Smooth muscle cell (in vitro differentiated cells): ENCODE measurements around the gene AIFM2. TPM values are rescaled to one million over a fixed set of nuclear protein-coding genes. Genes with fewer than 3 reads are reported as not detected.

ENCODE experiments used
- DNase-seq: peaks from one replicate; lab custom pipeline; 2025; ENCODE audit not compliant: unreplicated experiment; lab: John Stamatoyannopoulos, UW
- H2AFZ ChIP-seq: fragments of 200-600 bp; sonication (generic); 2 replicates; pipeline ENCODE4 v1.6.0; 2016; ENCODE audit warnings: antibody characterized with exemption, low read depth, mild to moderate bottlenecking
- H3F3A ChIP-seq: fragments of 200-600 bp; sonication (generic); 2 replicates; pipeline ENCODE4 v1.6.0; 2017; ENCODE audit warnings: antibody characterized with exemption, low read depth
- H3K27ac ChIP-seq: fragments of 200-600 bp; sonication (generic); 2 replicates; pipeline ENCODE4 v1.5.1; 2016; ENCODE audit warnings: low read depth, mild to moderate bottlenecking
- H3K27me3 ChIP-seq: fragments of 200-600 bp; sonication (generic); 2 replicates; pipeline ENCODE4 v1.6.1; 2016; ENCODE audit warnings: low read depth, mild to moderate bottlenecking
- H3K36me3 ChIP-seq: fragments of 200-600 bp; sonication (generic); 2 replicates; pipeline ENCODE4 v1.5.1; 2016; ENCODE audit warnings: low read depth
- H3K4me1 ChIP-seq: fragments of 200-600 bp; sonication (generic); 2 replicates; pipeline ENCODE4 v1.5.1; 2016; ENCODE audit warnings: low read depth
- H3K4me2 ChIP-seq: fragments of 200-600 bp; sonication (generic); 2 replicates; pipeline ENCODE4 v1.6.0; 2016; ENCODE audit warnings: mild to moderate bottlenecking
- H3K4me3 ChIP-seq: fragments of 200-600 bp; sonication (generic); 2 replicates; pipeline ENCODE4 v1.5.1; 2016; ENCODE audit warnings: mild to moderate bottlenecking
- H3K79me2 ChIP-seq: fragments of 200-600 bp; sonication (generic); 2 replicates; pipeline ENCODE4 v1.6.0; 2016; ENCODE audit warnings: low read depth, mild to moderate bottlenecking
- H3K9ac ChIP-seq: fragments of 200-600 bp; sonication (generic); 2 replicates; pipeline ENCODE4 v1.6.0; 2016; ENCODE audit warnings: low read depth
- H3K9me3 ChIP-seq: fragments of 200-600 bp; sonication (generic); replicated peaks from 2 replicates; pipeline ENCODE4 v1.5.1; 2016; ENCODE audit warnings: low read depth
- H4K20me1 ChIP-seq: fragments of 200-600 bp; sonication (generic); 2 replicates; pipeline ENCODE4 v1.6.0; 2016; ENCODE audit warnings: low read depth
- WGBS: methylation state at CpG from one replicate; pipeline ENCODE4 v1.1.7; 2016; ENCODE audit warnings: low lambda C conversion rate; 5-methylcytosine and 5-hydroxymethylcytosine counted together
- polyA plus RNA-seq: library from polyadenylated mRNA; unstranded; fragments of >200 nt; fragmentation: Nextera tagmentation; extraction: Ambion mirVana; gene quantifications from 2 replicates; pipeline ENCODE4 v1.2.1, GENCODE V29; 2016
- total RNA-seq: library from RNA; depleted of rRNA; stranded (reverse); fragments of >200 nt; gene quantifications from 2 replicates; pipeline ENCODE4 v1.2.3, GENCODE V29; 2014
- TF ChIP-seq, protein P1 (sequence below): fragments of 200-600 bp; sonication (generic); IDR thresholded peaks from 2 replicates; pipeline ENCODE4 v1.5.1; 2017; ENCODE audit warnings: borderline replicate concordance, mild to moderate bottlenecking, antibody characterized with exemption; ENCODE audit not compliant: insufficient read depth, poor library complexity, severe bottlenecking

AIFM2 gene
- total and polyA plus RNA-seq, 2 experiments from 2014 or later, result 2.2 to 3.6 TPM

DNA sequence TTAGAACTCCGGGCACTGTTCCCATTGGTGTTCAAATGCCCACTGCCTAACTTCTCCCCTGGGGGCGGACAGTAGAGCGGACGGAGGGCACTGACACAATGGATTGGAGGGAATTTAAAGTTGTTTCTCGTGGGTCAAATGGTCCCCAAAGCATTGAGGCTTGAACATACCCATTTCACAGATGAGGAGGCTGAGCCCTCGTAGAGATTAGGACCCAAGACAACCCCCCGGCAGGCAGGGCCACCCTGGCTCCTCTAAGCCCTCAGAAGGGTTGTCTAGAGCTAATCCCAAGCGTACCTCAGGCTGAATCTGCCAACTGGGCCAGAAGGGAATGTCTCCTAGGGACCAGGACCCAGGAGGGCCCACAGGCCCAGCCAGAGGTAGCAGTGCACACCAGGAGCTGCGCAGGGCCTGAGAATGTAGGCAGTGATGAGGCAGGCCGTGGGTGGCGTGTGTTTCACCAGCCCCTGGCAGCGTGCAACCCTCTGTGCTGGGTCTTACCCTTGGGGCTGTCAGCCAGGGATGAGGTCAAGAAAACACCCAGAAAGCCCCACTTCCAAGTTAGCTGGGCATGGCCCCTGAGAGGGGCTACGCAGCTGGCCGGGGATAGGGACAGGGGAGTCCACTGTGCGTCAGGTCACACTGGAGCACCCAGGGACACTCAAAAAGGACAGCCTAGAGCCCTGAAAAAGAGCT is 5.8 kb downstream of the AIFM2 start:
- Histone ChIP-seq H3K36me3 (no peaks in the 10 kb centered on the region), H3K9me3 (no peaks in the 10 kb centered on the region), H3K9ac (no peak overlapping the region), H3F3A (no peaks in the 10 kb centered on the region), H4K20me1 (no peaks in the 10 kb centered on the region), H3K4me3 (no peak overlapping the region), H3K27ac (no peak overlapping the region), H3K27me3 (no peaks in the 10 kb centered on the region), H3K79me2 (no peaks in the 10 kb centered on the region), H3K4me2 (no peak overlapping the region), H3K4me1 (no peaks in the 10 kb centered on the region), H2AFZ (no peak overlapping the region)
- no peak for DNase-seq
- TF ChIP-seq, protein P1, sequence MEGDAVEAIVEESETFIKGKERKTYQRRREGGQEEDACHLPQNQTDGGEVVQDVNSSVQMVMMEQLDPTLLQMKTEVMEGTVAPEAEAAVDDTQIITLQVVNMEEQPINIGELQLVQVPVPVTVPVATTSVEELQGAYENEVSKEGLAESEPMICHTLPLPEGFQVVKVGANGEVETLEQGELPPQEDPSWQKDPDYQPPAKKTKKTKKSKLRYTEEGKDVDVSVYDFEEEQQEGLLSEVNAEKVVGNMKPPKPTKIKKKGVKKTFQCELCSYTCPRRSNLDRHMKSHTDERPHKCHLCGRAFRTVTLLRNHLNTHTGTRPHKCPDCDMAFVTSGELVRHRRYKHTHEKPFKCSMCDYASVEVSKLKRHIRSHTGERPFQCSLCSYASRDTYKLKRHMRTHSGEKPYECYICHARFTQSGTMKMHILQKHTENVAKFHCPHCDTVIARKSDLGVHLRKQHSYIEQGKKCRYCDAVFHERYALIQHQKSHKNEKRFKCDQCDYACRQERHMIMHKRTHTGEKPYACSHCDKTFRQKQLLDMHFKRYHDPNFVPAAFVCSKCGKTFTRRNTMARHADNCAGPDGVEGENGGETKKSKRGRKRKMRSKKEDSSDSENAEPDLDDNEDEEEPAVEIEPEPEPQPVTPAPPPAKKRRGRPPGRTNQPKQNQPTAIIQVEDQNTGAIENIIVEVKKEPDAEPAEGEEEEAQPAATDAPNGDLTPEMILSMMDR, result no peak
- WGBS, result 95% methylated on average over 15 of the region's 15 CpGs

DNA sequence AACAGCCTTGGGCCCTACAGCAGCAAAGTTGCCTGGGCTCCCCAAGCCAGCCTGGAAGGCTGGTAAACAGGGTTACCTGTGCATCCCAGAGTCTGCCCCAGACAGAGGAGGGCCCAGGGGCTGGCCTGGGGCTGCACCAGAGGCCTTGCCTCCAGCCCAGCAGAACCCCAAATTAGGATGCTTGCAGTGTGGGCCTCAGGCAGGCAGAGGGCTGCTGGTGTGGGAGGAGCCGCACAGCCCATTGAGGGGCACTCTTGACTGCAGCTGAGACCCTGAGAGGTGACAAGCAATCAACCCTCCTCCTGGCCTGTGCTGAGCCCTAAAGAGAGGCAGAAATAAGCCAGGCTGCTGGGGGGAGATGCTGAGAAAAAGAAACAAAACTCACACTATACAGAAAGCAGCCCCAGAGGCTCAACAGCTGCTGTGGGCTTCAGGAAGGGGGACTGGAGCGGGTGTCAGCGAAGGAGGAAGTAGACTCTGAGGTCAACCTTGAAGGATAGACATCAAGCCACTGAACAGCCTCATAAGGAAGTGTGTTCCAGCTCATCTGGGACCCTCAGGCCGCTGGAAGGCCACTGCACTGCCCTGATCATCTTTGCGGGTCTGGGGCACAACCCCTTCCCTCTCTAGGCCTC is 6.6 kb downstream of the AIFM2 start:
- Histone ChIP-seq H2AFZ (no peak overlapping the region), H3K4me3 (no peak overlapping the region), H3K4me2 (no peak overlapping the region), H3K9me3 (no peaks in the 10 kb centered on the region), H3K79me2 (no peaks in the 10 kb centered on the region), H3K4me1 (no peaks in the 10 kb centered on the region), H3K27me3 (no peaks in the 10 kb centered on the region), H3K27ac (no peak overlapping the region), H3F3A (no peaks in the 10 kb centered on the region), H4K20me1 (no peaks in the 10 kb centered on the region), H3K36me3 (no peaks in the 10 kb centered on the region), H3K9ac (no peak overlapping the region)
- TF ChIP-seq, protein P1, result no peak
- 96% methylated on average over 5 of the region's 5 CpGs for WGBS
- DNase-seq, result no peak

DNA sequence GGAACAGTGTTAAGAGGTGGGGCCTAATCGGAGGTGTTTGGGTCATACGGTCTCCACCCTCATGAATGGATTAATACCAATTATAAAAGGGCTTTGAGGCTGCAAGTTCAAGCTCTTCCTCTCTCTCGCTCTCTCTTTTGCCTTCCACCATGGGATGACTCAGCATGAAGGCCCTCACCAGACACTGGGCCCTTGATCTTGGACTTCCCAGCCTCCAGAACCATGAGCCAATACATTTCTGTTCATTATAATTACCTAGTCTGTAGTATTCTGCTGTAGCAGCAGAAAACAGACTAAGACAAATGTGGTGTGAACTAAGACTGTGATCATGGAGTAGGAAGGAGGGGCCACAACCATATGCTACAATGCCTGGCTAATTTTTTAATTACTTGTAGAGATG is 7.7 kb downstream of the AIFM2 start:
- no peaks in the 10 kb centered on the region for H3K4me1 ChIP-seq
- no peak overlapping the region for H3K27ac ChIP-seq
- no peak overlapping the region for H2AFZ ChIP-seq
- H3K4me3 ChIP-seq, result no peak overlapping the region
- H3K79me2 ChIP-seq, result no peaks in the 10 kb centered on the region
- DNase-seq, result no peak
- H3K4me2 ChIP-seq, result no peak overlapping the region
- WGBS, result 95% methylated on average over 3 of the region's 3 CpGs
- H3K9me3 ChIP-seq, result no peaks in the 10 kb centered on the region
- no peaks in the 10 kb centered on the region for H3F3A ChIP-seq
- H3K27me3 ChIP-seq, result no peaks in the 10 kb centered on the region
- no peaks in the 10 kb centered on the region for H4K20me1 ChIP-seq
- TF ChIP-seq, protein P1, result no peak
- H3K36me3 ChIP-seq, result no peaks in the 10 kb centered on the region
- no peak overlapping the region for H3K9ac ChIP-seq
